Loucy (cell line): Measurements from ENCODE around the gene EBP.

Experiments
- EZH2phosphoT487 ChIP-seq: fragments of 200-600 bp; IDR thresholded peaks from 2 replicates; pipeline ENCODE4 v1.6.1; 2018; ENCODE audit warnings: antibody characterized with exemption, mild to moderate bottlenecking, moderate library complexity, borderline replicate concordance
- TF ChIP-seq, protein P1 (sequence below): fragments of 200-600 bp; sonication (generic); conservative IDR thresholded peaks from 2 replicates; pipeline ENCODE4 v1.5.1; 2014; ENCODE audit warnings: mild to moderate bottlenecking, antibody characterized with exemption, low read length

DNA sequence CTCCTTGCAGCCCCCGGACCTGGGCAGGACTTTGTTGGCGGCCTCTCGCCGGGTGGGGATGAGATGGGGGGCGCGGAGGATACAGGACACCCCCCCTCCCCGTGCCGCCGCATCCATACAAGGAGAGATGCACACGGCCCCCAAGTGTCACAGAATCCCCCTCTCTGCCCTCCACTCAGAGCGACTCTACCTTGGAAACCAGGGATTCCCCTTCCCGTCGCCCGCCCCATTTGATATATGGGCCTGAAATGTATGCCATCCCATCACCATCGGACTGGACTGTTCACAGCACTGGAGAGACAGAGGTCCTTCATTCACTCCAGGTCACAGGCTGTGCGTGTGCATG, 12.4 kb upstream of the EBP start:
- TF ChIP-seq, protein P1, sequence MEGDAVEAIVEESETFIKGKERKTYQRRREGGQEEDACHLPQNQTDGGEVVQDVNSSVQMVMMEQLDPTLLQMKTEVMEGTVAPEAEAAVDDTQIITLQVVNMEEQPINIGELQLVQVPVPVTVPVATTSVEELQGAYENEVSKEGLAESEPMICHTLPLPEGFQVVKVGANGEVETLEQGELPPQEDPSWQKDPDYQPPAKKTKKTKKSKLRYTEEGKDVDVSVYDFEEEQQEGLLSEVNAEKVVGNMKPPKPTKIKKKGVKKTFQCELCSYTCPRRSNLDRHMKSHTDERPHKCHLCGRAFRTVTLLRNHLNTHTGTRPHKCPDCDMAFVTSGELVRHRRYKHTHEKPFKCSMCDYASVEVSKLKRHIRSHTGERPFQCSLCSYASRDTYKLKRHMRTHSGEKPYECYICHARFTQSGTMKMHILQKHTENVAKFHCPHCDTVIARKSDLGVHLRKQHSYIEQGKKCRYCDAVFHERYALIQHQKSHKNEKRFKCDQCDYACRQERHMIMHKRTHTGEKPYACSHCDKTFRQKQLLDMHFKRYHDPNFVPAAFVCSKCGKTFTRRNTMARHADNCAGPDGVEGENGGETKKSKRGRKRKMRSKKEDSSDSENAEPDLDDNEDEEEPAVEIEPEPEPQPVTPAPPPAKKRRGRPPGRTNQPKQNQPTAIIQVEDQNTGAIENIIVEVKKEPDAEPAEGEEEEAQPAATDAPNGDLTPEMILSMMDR, result no peak
- no peak for TF ChIP-seq EZH2phosphoT487
